ENCODE data around the gene SCARB1.
"Not testable (repeated sequence)": the region's sequence is repeated elsewhere in the genome, so short reads cannot be mapped to it uniquely, and the experiment has no call there.

SCARB1 gene

DNA sequence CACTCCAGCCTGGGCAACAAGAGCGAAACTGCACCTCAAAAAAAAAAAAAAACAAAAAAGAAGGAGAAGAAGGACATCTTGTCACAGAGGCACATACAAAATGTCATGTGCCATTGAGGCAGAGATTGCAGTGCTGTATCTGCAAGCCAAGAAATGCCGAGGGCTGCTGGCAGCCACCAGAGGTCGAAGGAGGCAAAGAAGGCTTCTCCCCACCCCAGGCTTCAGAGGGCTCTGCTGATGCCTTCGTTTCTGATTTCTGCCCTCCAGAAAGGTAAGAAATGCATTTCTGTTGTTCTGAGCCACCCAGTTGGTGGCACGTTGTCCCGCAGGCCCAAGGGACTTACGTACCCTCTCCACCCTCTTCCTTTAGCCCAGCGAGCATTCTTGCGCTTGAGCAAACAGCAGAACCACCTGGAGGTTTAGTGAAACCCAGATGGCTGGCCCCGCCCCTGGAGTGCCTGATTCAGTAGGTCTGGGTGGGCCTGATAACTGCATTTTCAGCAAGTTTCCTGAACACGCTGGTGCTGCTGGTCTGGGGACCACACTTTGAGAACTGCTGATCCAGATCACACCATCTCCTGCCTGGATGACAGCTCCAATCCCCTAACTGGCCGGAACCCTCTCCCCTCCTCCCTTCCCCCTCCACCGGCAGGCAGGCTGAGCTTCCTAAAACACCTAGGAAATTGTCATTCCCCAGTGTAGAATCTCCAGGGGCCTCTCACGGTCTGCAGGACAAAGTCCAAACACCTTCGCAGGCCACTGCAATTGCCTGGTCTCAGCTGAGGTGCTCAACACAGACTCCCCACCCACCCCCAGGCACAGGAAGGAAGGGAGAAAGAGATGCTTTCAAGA is 21.1 kb upstream of the SCARB1 start:
- DNase-seq (ENCODE audit: low read depth in 1 of 2, low spot score in 1 of 2), result no peak

DNA sequence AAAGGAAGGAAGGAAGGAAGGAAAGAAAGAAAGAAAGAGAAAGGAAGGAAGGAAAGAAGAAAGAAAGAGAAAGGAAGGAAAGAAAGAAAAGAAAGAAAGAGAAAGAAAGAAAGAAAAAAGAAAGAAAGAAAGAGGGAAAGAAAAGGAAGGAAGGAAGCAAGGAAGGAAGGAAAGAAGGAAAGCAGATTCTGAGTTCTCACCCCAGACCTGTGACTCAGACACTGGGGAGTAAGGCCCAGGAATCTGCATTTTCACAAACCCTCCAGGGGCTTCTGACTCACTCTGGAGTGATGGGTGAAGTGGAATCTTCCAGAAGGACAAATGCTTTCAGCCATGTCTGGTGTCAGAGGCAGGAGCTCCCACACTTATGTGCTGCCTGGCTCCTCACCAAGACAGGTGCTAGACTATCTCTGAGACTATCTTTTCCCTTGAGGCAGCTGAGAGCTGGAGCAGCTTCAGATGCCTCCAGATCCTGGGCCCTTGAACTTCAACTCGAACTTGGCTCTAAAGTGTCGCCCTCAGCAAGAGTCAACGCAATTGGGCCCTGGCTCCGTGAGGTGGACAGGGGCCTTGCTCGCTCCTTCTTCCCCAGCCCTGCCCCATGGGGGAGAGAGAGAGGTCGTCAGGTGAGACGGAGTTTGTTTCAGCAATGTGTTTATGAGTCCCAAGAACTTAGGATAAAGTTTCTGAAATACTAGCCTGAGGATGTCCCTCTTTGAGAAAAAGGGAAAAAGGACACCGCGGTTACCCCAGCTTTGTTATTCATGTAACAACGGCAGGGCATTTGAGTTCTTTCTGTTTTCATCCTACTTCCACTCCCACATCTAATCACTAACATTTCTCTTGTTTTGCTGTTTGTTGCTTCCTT is 19.8 kb upstream of the SCARB1 start:
- DNase-seq (ENCODE audit: low read depth in 1 of 2, low spot score in 1 of 2), result no peak

DNA sequence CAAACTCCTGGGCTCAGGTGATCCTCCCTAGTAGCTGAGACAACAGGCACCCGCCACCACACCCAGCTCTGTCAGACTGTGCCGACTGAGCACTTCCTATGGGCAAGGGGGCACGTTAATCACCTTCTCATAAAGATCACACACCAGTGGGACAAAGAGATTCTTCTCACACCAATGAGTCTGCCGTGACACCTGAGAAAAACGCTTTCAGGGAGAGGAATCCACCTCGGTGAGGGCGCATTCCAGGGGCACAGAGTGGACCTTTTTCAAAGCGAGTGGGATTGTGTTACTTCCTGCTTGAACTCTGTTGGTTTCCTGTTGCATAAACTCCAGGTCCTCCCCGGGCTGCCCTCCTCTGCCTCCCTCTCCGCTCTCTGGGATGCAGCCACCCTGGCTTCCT is 17.5 kb upstream of the SCARB1 start:
- no peak for DNase-seq (ENCODE audit: low read depth in 1 of 2, low spot score in 1 of 2)

DNA sequence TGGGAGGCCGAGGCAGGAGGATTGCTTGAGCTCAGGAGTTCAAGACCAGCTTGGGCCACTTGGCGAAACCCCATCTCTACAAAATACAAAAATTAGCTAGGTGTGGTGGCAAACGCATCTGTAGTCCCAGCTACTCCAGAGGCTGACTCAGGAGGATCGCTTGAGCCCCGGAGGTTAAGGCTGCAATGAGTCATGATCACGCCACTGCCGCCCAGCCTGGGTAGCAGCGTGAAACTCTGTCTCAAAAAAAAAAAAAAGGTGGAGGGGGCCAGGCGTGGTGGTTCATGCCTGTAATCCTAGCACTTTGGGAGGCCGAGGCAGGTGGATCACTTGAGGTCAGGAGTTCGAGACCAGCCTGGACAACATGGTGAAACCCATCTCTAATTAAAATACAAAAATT is 16.7 kb upstream of the SCARB1 start:
- not testable (repeated sequence) for DNase-seq (ENCODE audit: low read depth in 1 of 2, low spot score in 1 of 2)

DNA sequence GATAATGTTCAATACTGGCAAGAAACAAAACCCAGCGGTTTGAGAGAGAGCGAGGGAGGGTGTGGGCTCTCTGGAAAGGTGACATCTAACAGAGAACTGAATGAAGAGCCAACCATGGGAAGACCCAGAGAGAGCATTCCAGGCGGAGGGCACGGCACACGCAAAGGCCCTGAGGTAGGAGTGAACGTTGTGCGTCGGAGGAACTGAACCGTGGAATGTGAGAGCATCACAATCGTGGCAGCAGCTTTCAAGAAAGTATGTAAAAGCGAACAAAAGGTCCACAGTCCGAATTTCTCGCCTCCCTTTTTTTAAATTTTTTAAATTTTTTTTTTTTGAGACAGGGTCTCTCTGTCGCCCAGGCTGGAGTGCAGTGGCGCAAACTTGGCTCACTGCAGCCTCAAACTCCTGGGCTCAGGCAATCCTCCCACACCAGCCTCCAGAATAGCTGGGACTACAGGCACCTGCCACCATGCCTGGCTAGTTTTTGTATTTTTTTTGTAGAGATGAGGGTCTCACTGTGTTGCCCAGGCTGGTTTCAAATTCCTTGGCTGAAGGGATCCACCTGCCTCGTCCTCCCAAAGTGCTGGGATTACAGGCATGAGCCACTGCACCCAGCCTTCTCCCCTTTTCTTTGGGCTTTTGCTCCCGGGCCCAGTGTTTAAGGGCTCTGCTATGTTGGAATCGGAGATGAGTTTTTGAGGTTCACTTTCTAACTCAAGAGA is 15.3 kb upstream of the SCARB1 start:
- DNase-seq (ENCODE audit: low read depth in 1 of 2, low spot score in 1 of 2), result no peak

DNA sequence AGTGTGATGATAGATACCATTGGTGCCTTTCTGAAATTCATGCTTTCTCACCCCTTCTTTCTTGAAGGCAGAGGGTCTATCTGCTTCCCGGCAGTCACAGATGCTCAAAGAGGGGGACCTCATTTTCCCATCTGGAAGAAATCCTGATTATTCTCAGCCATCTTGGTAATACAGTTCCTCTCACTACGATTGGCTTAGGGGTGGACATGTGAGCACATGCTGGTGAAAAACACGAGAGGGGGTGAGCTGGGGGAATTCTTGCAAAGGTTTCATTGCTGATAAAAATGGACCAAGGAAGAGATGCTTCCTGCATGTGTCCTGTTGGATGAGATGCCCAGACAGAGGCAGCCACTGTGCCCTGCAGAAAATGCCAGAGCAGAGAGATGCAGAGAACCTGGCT is 13.8 kb upstream of the SCARB1 start:
- DNase-seq (ENCODE audit: low read depth in 1 of 2, low spot score in 1 of 2), result no peak

DNA sequence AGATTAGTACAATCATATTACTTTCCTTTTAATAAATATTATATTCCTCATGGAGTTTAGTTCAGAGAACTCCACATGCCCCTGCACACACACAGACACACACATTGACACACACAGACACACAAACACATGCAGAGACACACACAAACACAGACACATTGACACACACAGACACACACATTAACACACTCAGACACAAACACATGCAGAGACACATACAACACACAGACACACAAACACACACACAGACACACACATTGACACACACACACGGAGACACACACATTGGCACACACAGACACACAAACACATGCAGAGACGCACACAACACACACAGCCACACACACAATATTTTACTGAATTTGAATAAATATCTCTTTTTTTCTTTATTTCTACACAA is 12.5 kb upstream of the SCARB1 start:
- no peak for DNase-seq (ENCODE audit: low read depth in 1 of 2, low spot score in 1 of 2)

DNA sequence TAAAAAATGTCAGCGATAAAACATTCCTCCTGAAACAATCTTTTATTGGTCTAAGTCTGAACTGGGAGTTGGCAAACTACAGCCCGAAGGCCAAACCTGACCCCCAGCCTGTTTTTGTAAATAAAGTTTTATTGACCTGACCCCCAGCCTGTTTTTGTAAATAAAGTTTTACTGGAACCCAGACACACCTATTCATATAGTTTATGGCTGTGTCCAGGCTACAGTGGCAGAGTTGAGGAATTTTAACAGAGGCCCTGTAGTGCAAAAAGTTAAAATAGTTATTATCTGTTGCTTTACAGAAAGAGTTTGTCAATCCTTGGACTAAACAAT is 12.1 kb upstream of the SCARB1 start:
- DNase-seq (ENCODE audit: low read depth in 1 of 2, low spot score in 1 of 2), result no peak

DNA sequence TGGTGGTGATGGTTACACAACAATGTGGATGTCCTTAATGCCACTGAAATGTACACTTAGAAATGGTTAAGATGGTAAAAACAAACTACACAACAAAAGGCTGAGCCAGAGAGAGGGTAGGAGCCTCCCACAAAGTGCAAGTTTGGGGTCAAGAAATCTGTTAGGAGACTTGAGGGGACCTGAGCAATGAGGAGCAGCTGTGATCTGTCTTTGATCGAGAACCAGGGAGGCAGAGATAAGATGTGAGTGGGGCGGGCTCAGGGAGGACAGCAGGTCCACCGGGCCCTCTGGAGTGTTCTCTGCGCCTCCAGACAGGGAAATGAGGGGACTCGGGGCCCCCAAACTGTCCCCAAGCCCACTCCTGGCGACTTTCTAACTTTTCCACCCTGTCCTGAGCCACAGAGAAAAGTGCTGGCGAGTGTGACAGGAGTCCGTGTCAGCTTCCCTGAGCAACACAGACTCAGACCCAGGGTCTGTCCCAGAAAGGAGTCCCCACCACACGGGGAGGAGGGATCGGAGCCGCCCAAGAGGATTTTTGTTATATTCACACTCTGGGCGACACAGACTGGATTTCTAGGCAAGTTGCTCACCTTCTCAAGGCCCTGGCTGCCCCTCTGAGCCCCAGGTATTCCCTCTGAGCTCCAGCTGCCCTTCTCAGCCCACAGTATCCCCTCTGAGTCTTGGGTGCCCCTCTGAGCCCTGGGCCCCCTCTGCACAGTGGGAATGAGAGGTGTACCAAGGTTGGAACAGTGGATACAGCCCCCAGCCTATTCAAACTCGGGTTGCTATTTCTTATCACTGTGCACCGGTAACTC is 11.5 kb upstream of the SCARB1 start:
- no peak for DNase-seq (ENCODE audit: low read depth in 1 of 2, low spot score in 1 of 2)

DNA sequence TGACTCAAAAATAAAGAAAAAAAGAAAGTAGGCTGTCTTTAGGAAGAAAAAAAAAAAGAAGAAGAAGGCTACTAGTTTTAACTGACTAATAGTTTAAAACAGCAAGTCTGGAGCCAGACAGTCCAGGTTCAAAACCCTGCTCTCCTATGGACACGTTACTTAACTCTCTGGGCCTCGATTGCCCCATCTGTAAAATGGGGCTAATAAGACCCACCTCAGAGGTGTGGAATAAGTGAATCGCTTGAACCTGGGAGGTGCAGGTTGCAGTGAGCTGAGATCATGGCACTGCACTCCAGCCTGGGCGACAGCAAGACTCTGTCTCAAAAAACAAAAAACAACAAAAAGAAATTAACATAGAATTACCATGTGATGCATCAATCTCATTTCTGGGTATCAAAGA is 10.5 kb upstream of the SCARB1 start:
- DNase-seq (ENCODE audit: low read depth in 1 of 2, low spot score in 1 of 2), result no peak

DNA sequence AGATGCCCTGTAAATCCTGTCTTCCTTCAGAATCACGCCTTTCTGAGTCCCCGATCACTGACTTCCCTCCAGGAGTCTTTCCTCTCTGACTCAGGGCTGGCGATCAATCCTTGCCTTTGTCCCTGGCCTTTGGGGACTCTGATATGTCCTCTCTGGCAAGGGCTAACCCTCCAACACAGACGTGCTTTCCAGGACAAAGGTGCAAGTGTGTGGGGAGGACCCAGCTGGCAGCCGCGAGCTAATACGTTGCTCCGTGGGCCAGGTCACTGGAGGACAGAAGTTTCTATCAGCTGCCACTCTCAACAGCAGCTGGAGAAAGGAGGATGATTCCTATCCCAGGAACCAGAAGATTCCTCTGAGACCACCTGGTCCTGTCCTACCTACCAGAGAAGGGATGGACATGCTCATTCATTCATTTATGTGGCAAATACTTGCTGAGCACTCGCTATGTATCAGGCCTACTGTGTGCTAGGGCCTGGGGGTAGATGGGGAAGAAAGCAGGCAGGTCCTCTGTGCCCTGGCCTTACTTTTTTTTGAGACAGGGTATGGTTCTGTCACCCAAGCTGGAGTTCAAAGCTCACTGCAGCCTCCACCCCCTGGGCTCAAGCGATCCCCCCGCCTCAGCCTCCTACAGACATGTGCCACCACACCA is 8.5 kb upstream of the SCARB1 start:
- no peak for DNase-seq (ENCODE audit: low read depth in 1 of 2, low spot score in 1 of 2)

DNA sequence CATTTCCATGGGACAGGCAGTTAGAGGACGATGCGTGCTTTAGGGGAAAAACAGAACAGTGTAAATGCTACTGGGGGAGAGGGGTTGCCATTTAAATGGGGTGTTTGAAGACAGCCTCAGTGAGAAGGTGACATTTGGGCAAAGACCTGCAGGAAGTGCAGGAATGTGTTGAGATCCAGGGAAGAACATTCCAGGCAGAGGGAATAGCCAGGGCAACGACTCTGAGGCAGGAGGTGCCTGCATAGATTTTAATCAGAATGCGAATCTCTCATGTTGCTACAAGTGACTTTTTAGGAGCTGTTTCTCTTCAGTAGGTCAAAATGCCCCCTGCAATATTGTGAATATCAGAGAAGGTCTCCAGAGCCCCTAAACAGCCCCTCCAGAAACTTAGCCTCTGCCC is 7.6 kb upstream of the SCARB1 start:
- DNase-seq (ENCODE audit: low read depth in 1 of 2, low spot score in 1 of 2), result no peak

DNA sequence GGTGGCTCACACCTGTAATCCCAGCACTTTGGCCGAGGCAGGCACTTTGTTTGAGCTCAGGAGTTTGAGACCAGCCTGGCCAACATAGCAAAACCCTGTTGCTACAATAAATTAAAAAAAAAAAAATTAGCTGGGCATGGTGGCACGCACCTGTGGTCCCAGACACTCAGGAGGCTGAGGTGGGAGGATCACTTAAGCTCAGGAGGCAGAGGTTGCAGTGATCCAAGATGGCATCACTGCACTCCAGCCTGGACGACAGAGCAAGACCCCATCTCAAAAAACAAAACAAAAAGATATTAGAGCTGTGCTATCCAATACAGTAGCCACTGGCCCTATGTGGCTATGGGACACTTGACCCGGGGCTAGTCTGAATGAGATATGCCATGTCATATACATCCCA is 6.9 kb upstream of the SCARB1 start:
- no peak for DNase-seq (ENCODE audit: low read depth in 1 of 2, low spot score in 1 of 2)

DNA sequence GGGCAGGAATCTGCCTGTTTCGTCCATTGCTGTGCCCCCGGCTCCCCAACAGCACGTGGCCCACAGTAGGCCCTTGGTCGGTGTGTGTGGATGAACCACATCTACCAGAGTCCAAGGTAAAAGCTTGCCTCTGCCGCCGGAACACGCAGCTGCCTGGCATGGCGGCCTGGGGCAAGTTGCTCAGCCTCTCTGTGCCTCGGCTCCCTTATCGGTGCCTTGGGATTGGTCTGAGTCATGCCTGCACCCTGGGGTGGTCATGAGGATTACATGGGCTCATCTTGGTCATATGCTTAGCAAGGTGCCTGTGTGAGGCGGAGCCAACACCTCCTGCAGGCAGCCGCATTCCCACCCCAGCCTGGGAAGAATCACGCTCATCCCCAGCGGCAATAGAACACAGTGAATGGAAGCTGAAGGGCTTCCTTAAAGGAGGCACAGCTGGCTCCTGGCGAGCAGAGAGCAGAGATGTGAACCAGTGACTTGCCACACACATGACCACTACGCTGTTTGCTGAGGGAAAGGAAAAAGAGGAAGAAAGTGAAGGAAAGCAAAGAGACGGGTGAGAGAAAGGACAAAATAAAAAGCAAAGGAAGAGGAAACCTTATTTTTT is 5.5 kb upstream of the SCARB1 start:
- DNase-seq (ENCODE audit: low read depth in 1 of 2, low spot score in 1 of 2), result no peak

DNA sequence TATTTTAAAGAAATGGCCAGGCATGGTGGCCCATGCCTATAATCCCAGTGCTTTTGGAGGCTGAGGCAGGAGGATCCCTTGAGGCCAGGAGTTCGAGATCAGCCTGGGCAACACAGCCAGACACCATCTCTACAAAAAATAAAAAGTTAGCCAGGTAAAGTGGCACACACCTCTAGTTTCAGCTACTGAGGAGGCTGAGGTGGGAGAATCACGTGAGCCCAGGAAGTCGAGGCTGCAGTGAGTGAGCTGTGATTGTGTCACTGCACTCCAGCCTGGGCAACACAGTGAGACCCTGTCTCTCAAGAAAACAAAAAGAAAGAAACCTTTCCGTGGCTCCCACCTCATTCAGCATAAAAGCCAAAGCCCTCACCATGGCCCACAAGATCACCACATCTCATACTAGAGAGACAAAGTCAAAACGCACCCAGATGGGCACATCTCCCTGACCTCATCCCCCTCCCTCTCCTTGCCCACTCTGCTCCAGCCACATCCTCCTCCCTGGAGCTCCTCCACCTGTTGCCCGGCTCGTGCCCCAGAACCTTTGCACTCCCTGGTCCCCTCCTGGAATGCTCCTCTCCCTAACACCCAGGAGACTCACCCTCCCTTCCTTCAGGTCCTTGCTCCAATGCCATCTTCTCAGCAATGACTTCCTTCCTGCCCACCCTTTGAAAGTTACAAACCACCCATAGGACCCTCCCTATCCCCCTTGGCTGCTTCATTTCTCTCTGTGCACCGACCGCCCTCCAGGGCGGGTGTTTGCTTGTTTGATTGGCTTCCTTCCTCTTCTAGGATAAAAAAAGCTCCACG is 4.8 kb upstream of the SCARB1 start:
- DNase-seq (ENCODE audit: low read depth in 1 of 2, low spot score in 1 of 2), result no peak

DNA sequence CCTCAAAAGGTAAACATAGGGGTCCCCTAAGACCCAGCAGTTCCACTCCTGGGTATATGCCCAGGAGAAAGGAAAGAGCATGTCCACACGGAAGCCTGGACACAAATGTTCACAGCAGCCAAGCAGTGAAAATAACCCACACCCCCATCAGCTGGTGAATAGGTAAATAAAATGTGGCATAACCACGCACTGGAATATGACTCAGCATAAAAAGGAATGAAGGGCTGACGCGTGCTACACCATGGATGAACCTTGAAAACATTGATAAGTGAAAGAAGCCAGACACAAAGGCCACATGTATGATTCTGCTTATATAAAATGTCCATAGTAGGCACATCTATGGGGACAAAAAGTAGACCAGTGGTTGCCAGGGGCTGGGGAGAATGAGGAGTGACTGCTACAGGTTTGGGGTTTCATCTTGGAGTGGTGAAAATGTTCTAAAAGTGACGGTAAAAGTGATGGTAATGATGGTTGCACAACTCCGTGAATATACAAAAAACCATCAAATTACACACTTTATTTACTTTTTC is 3.8 kb upstream of the SCARB1 start:
- no peak for DNase-seq (ENCODE audit: low read depth in 1 of 2, low spot score in 1 of 2)

DNA sequence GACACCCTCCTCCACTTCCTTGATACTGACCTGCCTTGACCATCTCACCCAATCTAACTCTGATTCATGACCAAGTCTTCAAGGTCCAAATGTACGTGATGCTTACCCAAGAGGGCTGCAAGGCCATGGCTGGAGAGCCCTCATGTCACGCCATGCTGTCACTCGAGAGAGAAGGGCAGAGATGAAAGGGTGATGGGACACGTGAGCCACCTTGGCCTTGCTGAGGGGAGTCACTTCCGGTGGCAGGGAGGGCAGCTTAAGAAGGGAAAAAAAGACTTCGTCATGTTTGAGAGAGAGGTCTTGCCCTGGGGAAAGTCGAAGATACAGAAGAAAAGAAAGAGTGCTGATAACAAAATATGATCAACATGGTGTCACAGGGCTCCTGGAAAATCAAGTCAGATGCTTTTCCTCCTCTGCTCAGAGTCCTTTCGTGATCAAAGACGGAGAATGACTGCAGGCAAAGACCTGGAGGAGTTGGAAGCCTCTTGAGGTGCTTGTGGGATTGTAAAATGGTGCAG is 3.3 kb upstream of the SCARB1 start:
- no peak for DNase-seq (ENCODE audit: low read depth in 1 of 2, low spot score in 1 of 2)

DNA sequence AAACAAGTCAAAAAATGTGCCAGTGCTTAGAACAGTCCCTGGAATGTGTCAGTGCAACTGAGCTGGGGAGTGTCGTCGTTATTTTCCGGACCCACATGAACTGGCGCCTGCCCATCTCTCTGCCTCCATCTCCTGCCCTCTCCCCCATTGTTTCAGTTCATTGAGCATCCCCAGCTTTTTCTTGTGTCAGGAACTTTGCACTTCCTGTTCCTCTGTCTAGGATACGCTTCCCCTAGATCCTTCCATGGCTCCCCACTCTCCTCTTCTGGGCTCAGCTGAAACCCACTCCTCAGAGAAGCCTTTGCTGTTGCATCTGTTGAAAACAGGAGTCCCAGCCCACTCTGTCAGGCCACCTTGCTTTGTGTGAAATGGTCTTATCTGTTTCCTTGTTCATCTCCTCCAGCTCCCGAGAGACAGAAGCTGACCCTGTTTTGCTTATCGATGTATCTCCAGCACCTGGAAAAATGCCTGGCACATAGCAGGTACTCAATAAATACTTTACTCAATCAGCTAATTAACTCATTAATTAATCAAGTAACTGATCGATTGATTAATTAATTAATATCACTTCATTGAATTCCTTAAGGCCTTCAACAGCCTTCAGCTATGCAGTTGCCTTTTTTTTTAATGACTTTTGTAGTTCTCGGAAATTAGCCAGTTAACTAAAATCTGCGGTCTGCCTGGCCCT is 2.7 kb upstream of the SCARB1 start:
- no peak for DNase-seq (ENCODE audit: low read depth in 1 of 2, low spot score in 1 of 2)
